Testis (tissue), 3 donors: ENCODE data around the gene CXCR2. TPM values are rescaled to one million over a fixed set of nuclear protein-coding genes. Genes with fewer than 3 reads are reported as not detected.

Experiments used
- DNase-seq: peaks from one replicate; pipeline ENCODE4 v3.0.0-alpha.2; 2019
- H3K27ac ChIP-seq, 2 donors: fragments of 200-600 bp; sonication (generic); one replicate each; pipeline ENCODE4 v1.5.1; 2019
- H3K27me3 ChIP-seq: fragments of 200-600 bp; sonication (generic); one replicate; pipeline ENCODE4 v1.5.1; 2019
- H3K36me3 ChIP-seq: fragments of 200-600 bp; sonication (generic); one replicate; pipeline ENCODE4 v1.5.1; 2017; ENCODE audit warnings: low read depth; ENCODE audit errors: missing control alignments
- H3K4me1 ChIP-seq: fragments of 200-600 bp; sonication (generic); one replicate; pipeline ENCODE4 v1.5.1; 2019
- H3K4me3 ChIP-seq, 2 donors: fragments of 200-600 bp; sonication (generic); one replicate each; pipeline ENCODE4 v1.5.1; 2017 to 2019
- H3K9me3 ChIP-seq: fragments of 200-600 bp; sonication (generic); one replicate; pipeline ENCODE4 v1.5.1; 2017
- CTCF ChIP-seq, 3 experiments: fragments of 450-650 bp in 2 of 3; fragments of 200-600 bp in 1 of 3; sonication (generic) in 1 of 3; IDR thresholded peaks; one replicate each; pipeline ENCODE4 v1.5.1; 2016 to 2019; ENCODE audit warnings: antibody characterized with exemption in 3 of 3, mild to moderate bottlenecking in 2 of 3, moderate library complexity in 1 of 3
- POLR2A ChIP-seq: fragments of 450-650 bp; IDR thresholded peaks from one replicate; pipeline ENCODE4 v1.6.1; 2017; ENCODE audit warnings: antibody characterized with exemption, mild to moderate bottlenecking, moderate library complexity
- WGBS, 2 donors: methylation state at CpG; one replicate each; pipeline ENCODE4 v1.1.5; 2018; 5-methylcytosine and 5-hydroxymethylcytosine counted together
- intact Hi-C: fragments of 100-400 bp; cut with DNase I; formaldehyde crosslinking; loops from one replicate; pipeline ENCODE4 v1.15.1; 2023; ENCODE audit warnings: low total_unique reads
- polyA plus RNA-seq: library from polyadenylated mRNA; stranded (reverse); fragments of 350-450 nt; fragmentation: Illumina TruSeq; extraction: RNeasy Lipid Tissue Mini Kit (QIAGEN cat#74804); gene quantifications from one replicate; pipeline ENCODE4 v1.2.3, GENCODE V29; 2014; ENCODE audit warnings: low read depth, low replicate concordance; ENCODE audit not compliant: insufficient read depth
- total RNA-seq, 2 donors: library from RNA; depleted of rRNA; stranded (reverse); fragments of >200 nt; gene quantifications; one replicate each; pipeline ENCODE4 v1.2.3, GENCODE V29; 2016

Gene CXCR2
- total and polyA plus RNA-seq, 3 donors from 2014 or later = 0.12 to 0.45 TPM; not detected in 1

GRCh38 chr2:218152777-218153176 is 26.9 kb downstream of the CXCR2 start:
- 65 to 90% methylated on average over 1 of the region's 1 CpG for WGBS, 2 donors
- DNase-seq = no peak
- TF ChIP-seq POLR2A (no peak), CTCF (IDR thresholded peaks at IDR 0.05) (no peak)

GRCh38 chr2:218155953-218156479 is 30.2 kb downstream of the CXCR2 start:
- no peak for TF ChIP-seq CTCF (IDR thresholded peaks at IDR 0.05)
- no peak for TF ChIP-seq POLR2A
- Histone ChIP-seq H3K4me3 (no peak overlapping the region), H3K4me1 (no peaks in the 10 kb centered on the region), H3K36me3 (no peaks in the 10 kb centered on the region), H3K27ac (no peak overlapping the region), H3K9me3 (no peaks in the 10 kb centered on the region), H3K27me3 (no peaks in the 10 kb centered on the region)
- DNase-seq = no peak
- 87 to 92% methylated on average over 7 of the region's 7 CpGs for WGBS, 2 donors
- intact Hi-C loops = no loop called here

More at GRCh38 chr2:218152777-218153176, 26.9 kb downstream of the CXCR2 start:
- Histone ChIP-seq H3K27me3 (no peaks in the 10 kb centered on the region), H3K36me3 (no peaks in the 10 kb centered on the region), H3K4me1 (no peaks in the 10 kb centered on the region), H3K27ac (no peak overlapping the region), H3K4me3 (no peak overlapping the region), H3K9me3 (no peaks in the 10 kb centered on the region)
- intact Hi-C loops = no loop called here

GRCh38 chr2:218161644-218162043 is 35.8 kb downstream of the CXCR2 start:
- no peaks in the 10 kb centered on the region for H3K27me3 ChIP-seq
- no peak for DNase-seq
- no peaks in the 10 kb centered on the region for H3K4me1 ChIP-seq
- H3K9me3 ChIP-seq = no peaks in the 10 kb centered on the region
- no peak overlapping the region for H3K27ac ChIP-seq
- WGBS, 2 donors = 74 to 78% methylated on average over 2 of the region's 2 CpGs
- no peak overlapping the region for H3K4me3 ChIP-seq
- TF ChIP-seq CTCF (IDR thresholded peaks at IDR 0.05) = no peak
- TF ChIP-seq POLR2A = no peak
- intact Hi-C loops = no loop called here
- no peaks in the 10 kb centered on the region for H3K36me3 ChIP-seq

- intact Hi-C loops = no loop called here
- H3K36me3 ChIP-seq = no peaks in the 10 kb centered on the region
- WGBS, 2 donors = 87 to 92% methylated on average over 1 of the region's 1 CpG
- no peaks in the 10 kb centered on the region for H3K27me3 ChIP-seq
- TF ChIP-seq POLR2A (no peak), CTCF (IDR thresholded peaks at IDR 0.05) (no peak)
- no peaks in the 10 kb centered on the region for H3K4me1 ChIP-seq
- no peak overlapping the region for H3K27ac ChIP-seq
- no peak for DNase-seq
- no peak overlapping the region for H3K4me3 ChIP-seq
- no peaks in the 10 kb centered on the region for H3K9me3 ChIP-seq
These were observed 37.0 kb downstream of the CXCR2 start for GRCh38 chr2:218162814-218163213.

- intact Hi-C loops = no loop called here
- H3K27ac ChIP-seq = no peak within 1 kb of the TSS
- no peak for DNase-seq
- H3K4me1 ChIP-seq = no peaks in the 10 kb centered on the region
- H3K36me3 ChIP-seq = no peaks in the 10 kb centered on the region
- 83 to 88% methylated on average over 3 of the region's 3 CpGs for WGBS, 2 donors
- H3K27me3 ChIP-seq = no peaks in the 10 kb centered on the region
- H3K4me3 ChIP-seq = no peak within 1 kb of the TSS
- TF ChIP-seq CTCF (IDR thresholded peaks at IDR 0.05) (no peak), POLR2A (no peak)
- no peaks in the 10 kb centered on the region for H3K9me3 ChIP-seq
These were observed 41.0 kb downstream of the CXCR2 start, which contains the start of gene CXCR1 for GRCh38 chr2:218166791-218167190. CXCR1 (minus strand) TSS chr2:218166962; CDS start chr2:218165211, 1,751 bp downstream.
